Suppressor macrophage treated with lipopolysaccharide for 1 hour (primary cell): ENCODE measurements around the gene RAB28.

Source experiments
- DNase-seq, 3 donors: peaks; one replicate each; pipeline ENCODE4 v3.0.0-alpha.2; 2020 to 2022

Gene RAB28

GRCh38 chr4:13504374-13504773 is 20.2 kb upstream of the RAB28 start:
- DNase-seq: no peak

- DNase-seq: peak; percentile 14 to 76 (median 72)
Measured at GRCh38 chr4:13498469-13498868, 14.3 kb upstream of the RAB28 start.

- no peak for DNase-seq
Measured at GRCh38 chr4:13496605-13497004, 12.5 kb upstream of the RAB28 start.

DNA sequence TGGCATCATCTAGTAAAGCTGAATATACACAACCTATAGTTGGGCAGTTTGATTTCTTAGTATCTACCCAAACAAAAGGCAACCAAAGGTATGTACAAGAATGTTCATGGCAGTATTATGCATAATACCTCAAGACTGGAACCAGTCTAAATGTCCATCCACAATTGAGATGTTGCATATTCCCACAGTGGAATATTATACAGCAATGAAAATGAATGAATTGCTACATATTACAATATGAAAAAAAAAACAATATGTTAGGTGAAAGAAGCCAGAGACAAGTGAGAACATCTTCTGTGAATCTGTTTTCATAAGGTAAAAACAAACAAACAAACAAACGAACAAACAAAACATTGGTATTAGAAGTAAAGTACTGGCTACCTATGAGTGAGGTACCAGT is 11.6 kb upstream of the RAB28 start:
- DNase-seq: no peak

DNA sequence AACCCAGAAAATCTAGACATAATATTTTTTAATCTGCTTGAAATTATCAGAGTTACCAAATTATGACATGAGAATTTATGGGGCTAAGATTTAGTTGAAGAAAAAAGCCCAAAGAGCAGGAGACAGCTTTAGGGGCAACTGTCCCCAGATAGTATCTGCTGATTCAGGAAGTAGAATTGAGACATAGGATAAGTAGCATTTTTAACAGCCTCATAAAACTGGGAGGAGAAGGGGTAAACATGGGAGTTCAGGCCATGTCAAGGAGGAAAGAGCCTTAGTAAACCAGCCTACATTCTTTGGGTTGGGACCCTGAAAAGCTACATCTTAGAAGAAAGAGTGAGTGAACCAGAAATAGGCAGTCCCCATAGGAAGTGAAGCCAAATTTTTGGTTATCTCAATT is 9.7 kb upstream of the RAB28 start:
- no peak for DNase-seq

GRCh38 chr4:13492747-13493146 is 8.6 kb upstream of the RAB28 start:
- DNase-seq: peak; percentile 22 to 45 (median 28)

- peak in 1 of 3 donors; percentile 21 for DNase-seq
Measured at GRCh38 chr4:13484749-13485221, 645 bp upstream of the RAB28 start.

- DNase-seq: peak; percentile 49 to 60 (median 53)
Measured at GRCh38 chr4:13483768-13484121, 395 bp downstream of the RAB28 start.

DNA sequence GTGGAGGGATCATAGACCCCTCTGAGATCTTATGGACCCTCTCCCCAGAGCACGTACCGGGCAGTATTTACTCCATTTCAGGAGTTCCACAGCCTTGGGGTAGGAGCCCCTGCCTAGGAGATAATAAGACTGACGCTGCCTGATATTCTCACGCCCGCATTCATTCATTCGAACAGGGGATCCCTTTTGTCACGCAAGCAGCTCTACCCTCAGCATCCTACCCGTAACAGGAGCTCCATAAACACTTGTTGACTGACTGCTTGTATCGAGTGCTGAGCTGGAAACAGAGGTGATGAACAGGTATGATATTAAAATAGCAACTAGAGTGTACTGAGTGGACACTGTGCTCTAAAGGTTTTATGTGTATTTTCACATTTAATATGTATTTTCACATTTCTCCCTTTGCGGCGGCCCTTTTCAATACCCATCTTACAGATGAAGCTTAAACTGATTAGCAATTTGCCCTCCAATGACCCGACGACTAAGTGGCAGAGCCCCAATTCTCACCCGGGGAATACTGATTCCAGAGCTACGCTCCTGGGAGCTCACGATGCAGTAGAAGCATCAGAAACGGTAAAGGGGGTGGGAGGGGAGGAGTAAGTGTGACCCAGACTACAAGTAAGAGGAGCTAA is 888 bp downstream of the RAB28 start:
- no peak for DNase-seq

DNA sequence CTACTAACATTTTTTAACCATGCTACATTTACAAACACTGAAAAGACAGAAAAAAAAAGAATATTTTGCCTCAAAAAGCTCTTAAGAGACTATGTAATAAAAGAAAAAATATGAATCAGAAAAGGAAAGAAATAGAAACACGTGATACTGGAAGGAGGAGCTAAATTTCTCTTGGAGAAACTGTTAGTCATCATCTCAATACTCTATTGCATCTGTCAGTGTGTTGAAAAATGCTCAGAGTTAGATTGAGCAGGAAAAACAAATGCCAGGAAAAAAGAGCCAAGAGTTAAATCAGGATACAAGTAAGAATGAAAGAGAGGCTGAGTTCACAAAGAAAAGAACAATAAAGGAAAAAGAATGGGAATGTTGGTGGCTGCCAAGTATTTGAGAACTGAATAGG is 2.6 kb downstream of the RAB28 start:
- peak; percentile 51 to 85 (median 82) for DNase-seq

- DNase-seq: no peak
Measured at GRCh38 chr4:13478707-13479106, 5.4 kb downstream of the RAB28 start.

GRCh38 chr4:13478131-13478530 is 6.0 kb downstream of the RAB28 start:
- no peak for DNase-seq

DNA sequence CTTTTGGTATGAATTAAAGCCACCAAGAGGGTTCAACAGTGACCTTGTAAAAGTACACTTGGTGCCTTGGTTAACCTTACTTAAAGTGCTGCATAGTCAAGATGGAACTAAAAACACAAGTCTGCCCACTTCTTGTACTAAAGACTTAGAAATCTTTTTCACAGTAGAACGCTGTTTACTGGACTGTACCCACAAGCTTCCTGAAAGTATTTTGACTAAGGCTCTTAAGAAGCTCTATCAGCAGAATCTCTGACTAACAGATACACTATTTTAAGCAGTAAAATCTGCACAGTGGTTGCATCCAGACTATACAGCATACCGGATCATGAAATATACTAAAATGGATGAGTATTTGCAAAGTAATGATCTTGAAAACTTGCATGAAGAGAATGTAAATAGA is 7.2 kb downstream of the RAB28 start:
- peak in 1 of 3 donors; percentile 4 for DNase-seq

DNA sequence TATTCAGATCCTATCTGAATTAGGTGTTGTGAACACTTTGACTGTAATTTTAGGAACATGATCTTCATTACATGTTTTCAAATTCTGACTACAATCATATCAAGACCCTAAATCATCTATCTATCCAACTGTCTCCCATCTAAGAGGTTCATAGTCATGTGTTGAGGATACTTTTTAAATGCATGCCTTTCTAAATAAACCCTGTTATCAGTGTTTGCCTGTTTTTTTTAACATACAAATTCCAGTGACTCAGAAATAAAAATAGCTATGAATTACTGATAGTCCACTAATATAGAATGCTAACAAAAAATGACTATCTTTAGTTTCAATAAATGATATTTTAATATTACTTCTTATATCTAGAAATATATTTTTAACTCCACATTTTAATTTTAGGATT is 8.0 kb downstream of the RAB28 start:
- no peak for DNase-seq

GRCh38 chr4:13471400-13471799 is 12.7 kb downstream of the RAB28 start:
- DNase-seq: no peak

- no peak for DNase-seq
Measured at GRCh38 chr4:13470379-13470778, 13.8 kb downstream of the RAB28 start.

- DNase-seq: no peak
Measured at GRCh38 chr4:13464973-13465372, 19.2 kb downstream of the RAB28 start.

GRCh38 chr4:13464543-13464942 is 19.6 kb downstream of the RAB28 start:
- DNase-seq: no peak

DNA sequence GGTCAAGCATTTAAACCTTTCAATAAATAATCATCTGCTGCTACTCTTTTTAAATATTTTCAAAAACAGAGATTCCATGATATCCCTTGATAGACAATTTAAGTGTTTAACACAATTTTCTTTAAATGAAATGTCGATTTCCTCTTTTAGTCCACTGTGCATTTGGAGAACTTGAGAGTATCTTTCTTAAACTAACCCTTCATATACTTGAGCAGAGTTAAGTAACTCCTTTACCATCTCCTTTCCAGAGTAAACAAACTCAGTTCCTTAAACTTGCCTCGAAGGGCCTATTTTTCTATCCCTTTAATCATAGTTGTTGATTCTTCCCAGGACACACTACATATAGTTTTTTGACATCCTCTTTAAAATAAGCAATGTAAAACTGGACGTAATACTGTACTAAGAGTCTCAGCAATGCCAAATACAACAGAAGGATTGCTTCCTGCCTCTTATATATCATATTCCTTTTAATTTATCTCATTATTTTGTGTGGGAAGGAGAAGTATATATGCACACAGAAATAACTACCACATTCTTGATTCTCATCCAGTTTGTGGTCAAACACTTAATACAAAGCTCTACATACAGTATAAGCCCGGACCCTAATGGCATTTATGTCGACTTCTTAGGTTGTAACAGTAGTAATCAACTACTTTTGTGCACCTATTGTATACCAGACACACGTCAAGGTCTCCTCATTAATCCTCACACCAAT is 22.8 kb downstream of the RAB28 start:
- peak in 1 of 3 donors; percentile 11 for DNase-seq

- DNase-seq: no peak
Measured at GRCh38 chr4:13455411-13455810, 28.7 kb downstream of the RAB28 start.

DNA sequence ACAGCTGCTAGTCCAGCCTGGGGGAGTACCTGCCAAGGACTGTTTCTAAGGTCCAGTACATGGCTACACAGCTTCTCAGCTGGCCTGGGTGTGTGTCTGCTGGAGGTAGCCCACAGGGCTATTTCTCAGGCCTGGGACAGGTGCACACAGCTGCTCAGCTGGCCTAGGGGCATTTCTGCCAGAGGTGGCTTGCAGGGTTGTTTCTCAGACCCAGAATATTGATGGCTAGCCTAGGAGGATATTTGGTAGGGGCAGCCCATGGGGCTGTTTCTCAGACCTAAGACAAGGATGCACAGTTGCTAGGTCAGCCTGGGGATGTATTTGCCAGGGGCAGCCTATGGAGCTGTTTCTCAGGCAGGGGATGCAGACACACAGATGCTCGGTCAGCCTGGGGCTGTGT is 29.4 kb downstream of the RAB28 start:
- no peak for DNase-seq

DNA sequence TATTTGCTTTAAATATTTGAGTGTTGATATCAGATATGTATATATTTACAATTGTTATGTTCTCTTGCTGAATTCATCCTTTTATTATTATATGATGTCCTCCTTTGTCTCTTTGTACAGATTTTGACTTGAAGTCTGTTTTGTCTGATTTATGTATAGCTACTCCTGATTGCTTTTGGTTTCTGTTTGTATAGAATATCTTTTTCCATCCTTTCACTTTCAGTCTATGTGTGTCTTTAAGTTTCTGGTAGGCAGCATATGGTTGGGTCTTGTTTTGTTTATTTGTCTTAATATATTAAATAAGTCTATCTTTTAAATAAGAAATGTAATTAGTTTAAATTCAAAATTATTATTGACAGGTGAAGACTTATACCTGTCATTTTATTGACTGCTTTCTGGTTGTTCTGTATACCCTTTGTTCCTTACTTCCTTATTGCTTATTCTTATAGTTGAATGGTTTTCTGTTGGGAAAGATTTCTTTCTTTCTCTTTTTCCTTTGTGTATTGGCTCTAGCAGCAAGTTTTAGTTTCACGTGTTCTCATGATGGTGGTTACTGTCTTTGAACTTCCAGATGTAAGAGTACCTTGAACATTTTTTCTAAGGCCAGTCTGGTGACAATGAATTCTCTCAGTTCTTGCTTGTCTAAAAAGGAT is 31.1 kb downstream of the RAB28 start:
- DNase-seq: no peak

DNA sequence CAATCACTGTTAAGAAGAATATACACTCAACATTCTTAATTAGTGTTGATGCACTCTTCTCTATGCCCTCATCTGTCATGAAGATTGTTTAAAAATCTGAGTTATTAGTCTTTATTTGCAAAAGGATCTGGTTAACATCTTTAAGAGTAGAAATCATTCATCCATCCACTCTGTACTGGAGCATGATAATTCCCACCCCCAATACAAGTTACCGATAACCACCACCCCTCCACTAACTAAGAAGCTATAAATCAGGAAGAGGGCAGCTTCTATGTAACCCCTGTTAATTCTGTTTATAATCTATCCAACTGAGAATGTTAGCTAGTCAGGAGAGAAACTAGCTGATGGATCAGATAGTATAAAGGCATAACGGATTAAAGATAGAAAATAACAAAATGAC is 34.5 kb downstream of the RAB28 start:
- DNase-seq: no peak
